Measurements from ENCODE around the gene AIP. TPM values are rescaled to one million over a fixed set of nuclear protein-coding genes. Genes with fewer than 3 reads are reported as not detected.

Gene AIP
- total and polyA plus RNA-seq, 2 donors (not counting 1 experiment from before 2014, with no cell fraction given): 127 to 205 TPM

GRCh38 chr11:67492801-67493547, 10.1 kb downstream of the AIP start:
- POLR2A ChIA-PET: interaction anchor here (0.6 to 1.0 kb wide), 3 partner anchors 80 to 142 kb away, joined by 3 read pairs; partner anchors contain the start of gene PPP1CA
- no peaks in the 10 kb centered on the region for H3K9me3 Mint-ChIP-seq (ENCODE audit: insufficient read depth)
- DNase-seq (no peak), ATAC-seq (ENCODE audit: low read depth) (no peak)
- Histone ChIP-seq H3K79me2 (ENCODE audit: control insufficient read depth, insufficient read depth, low read length) (peaks cover 28% of the 10 kb centered on the region), H3K9me3 (ENCODE audit: control extremely low read depth in 1 of 3, control insufficient read depth in 2 of 3, insufficient read depth in 1 of 3, low read length in 2 of 3) (no peaks in the 10 kb centered on the region), H2AFZ (ENCODE audit: insufficient read depth, low read depth, low read length, poor library complexity, severe bottlenecking) (no peak overlapping the region), H3K9ac (ENCODE audit: low read length) (no peak overlapping the region), H3K36me3 (replicated peaks in 1 of 2; ENCODE audit: control extremely low read depth in 1 of 2, control insufficient read depth in 1 of 2, extremely low read depth in 1 of 2, insufficient read depth in 2 of 2, low read length in 1 of 2) (peaks cover 0 to 86% of the 10 kb centered on the region in 2 experiments), H4K20me1 (ENCODE audit: control insufficient read depth, insufficient read depth, low read length, poor library complexity, severe bottlenecking) (peaks cover 59% of the 10 kb centered on the region), H3K4me1 (ENCODE audit: control insufficient read depth in 2 of 2, insufficient read depth in 2 of 2, low read length in 2 of 2) (peaks cover 0 to 3% of the 10 kb centered on the region in 2 donors), H3K27me3 (replicated peaks in 1 of 4; ENCODE audit: control extremely low read depth in 1 of 4, control insufficient read depth in 3 of 4, insufficient read depth in 4 of 4, low read length in 3 of 4) (no peaks in the 10 kb centered on the region), H3K4me3 (ENCODE audit: control extremely low read depth in 1 of 5, extremely low read depth in 1 of 5, insufficient read depth in 1 of 5, low read depth in 2 of 5, low read length in 4 of 5) (no peak overlapping the region), H3K27ac (ENCODE audit: low read length in 2 of 2) (no peak overlapping the region), H3K4me2 (replicated peaks; ENCODE audit: low read depth, low read length, poor library complexity, severe bottlenecking) (no peak overlapping the region)
- WGBS (ENCODE audit: insufficient coverage): 87% methylated on average over 45 of the region's 46 CpGs
- no peak overlapping the region for H3K4me3 Mint-ChIP-seq
- no peak for TF ChIP-seq CTCF (IDR thresholded peaks at IDR 0.05)
- TF ChIP-seq EZH2 (IDR thresholded peaks at IDR 0.05; ENCODE audit: borderline replicate concordance, insufficient read depth, low read depth, low read length, poor library complexity, severe bottlenecking): no peak
- H3K27ac Mint-ChIP-seq: no peak overlapping the region
- no peaks in the 10 kb centered on the region for H3K27me3 Mint-ChIP-seq
- peaks cover 4% of the 10 kb centered on the region for H3K4me1 Mint-ChIP-seq
- CTCF ChIA-PET: interaction anchor here (0.7 to 0.9 kb wide), 2 partner anchors 102 to 104 kb away, joined by 3 read pairs; partner anchors contain the start of gene RAD9A
- intact Hi-C loops (cut with micrococcal nuclease): no loop called here
